Heart left ventricle (tissue), 16 donors: ENCODE data around the gene FAM161B. TPM values are rescaled to one million over a fixed set of nuclear protein-coding genes. Genes with fewer than 3 reads are reported as not detected.

Source experiments
- ATAC-seq, 4 donors: fragments of 200-7000 bp; cut with Tn5 transposase; one replicate each; pipeline ENCODE4 v1.9.1; 2020 to 2022; ENCODE audit warnings: moderate library complexity in 4 of 4, mild to moderate bottlenecking in 3 of 4, moderate number of reproducible peaks in 1 of 4
- DNase-seq, 5 donors: peaks; one replicate each; pipeline ENCODE4 v3.0.0-alpha.2; 2020
- H3K27ac ChIP-seq, 12 donors: fragments of 200-600 bp; sonication (generic) in 4 of 12; one replicate each; pipeline versions ENCODE4 v1.5.0 to v1.8.0; 2016 to 2022; ENCODE audit warnings: mild to moderate bottlenecking in 2 of 12
- H3K27me3 ChIP-seq, 9 donors: fragments of 200-600 bp; sonication (generic) in 2 of 9; one replicate each; pipeline versions ENCODE4 v1.5.1 to v1.8.0; 2016 to 2022; ENCODE audit warnings: mild to moderate bottlenecking in 3 of 9
- H3K36me3 ChIP-seq, 9 donors: fragments of 200-600 bp; sonication (generic) in 2 of 9; one replicate each; pipeline versions ENCODE4 v1.5.0 to v1.8.0; 2018 to 2022; ENCODE audit warnings: mild to moderate bottlenecking in 2 of 9
- H3K4me1 ChIP-seq, 12 donors: fragments of 200-600 bp; sonication (generic) in 4 of 12; one replicate each; pipeline versions ENCODE4 v1.5.0 to v1.8.0; 2016 to 2022; ENCODE audit warnings: mild to moderate bottlenecking in 3 of 12
- H3K4me3 ChIP-seq, 12 donors: fragments of 200-600 bp; sonication (generic) in 4 of 12; one replicate each; pipeline versions ENCODE4 v1.5.0 to v1.8.0; 2017 to 2022; ENCODE audit warnings: mild to moderate bottlenecking in 9 of 12, moderate library complexity in 4 of 12
- H3K9me3 ChIP-seq, 12 donors: fragments of 200-600 bp; sonication (generic) in 4 of 12; one replicate each; pipeline versions ENCODE4 v1.5.0 to v1.8.0; 2016 to 2022; ENCODE audit warnings: mild to moderate bottlenecking in 1 of 12
- POLR2A ChIP-seq, 2 donors: fragments of 450-650 bp; IDR thresholded peaks; one replicate each; pipeline ENCODE4 v1.6.1; 2017; ENCODE audit warnings: antibody characterized with exemption in 2 of 2, mild to moderate bottlenecking in 2 of 2, moderate library complexity in 2 of 2
- WGBS, 4 donors: extraction: QIAGEN DNeasy Blood & Tissue Kit in 2 of 4; methylation state at CpG; one replicate each; pipeline versions ENCODE4 v1.1.5 to v1.1.7; 2013 to 2018; 5-methylcytosine and 5-hydroxymethylcytosine counted together
- intact Hi-C, 10 donors: fragments of 100-400 bp; cut with DNase I; formaldehyde crosslinking; loops; one replicate each; pipeline versions ENCODE4 v1.11.1 to v1.14.2; 2022
- polyA plus RNA-seq, 2 donors: library from polyadenylated mRNA; stranded (reverse); fragments of 200-250 nt; gene quantifications; one replicate each; pipeline ENCODE4 v1.2.3, GENCODE V29; 2013
- total RNA-seq, 9 donors: library from RNA; depleted of rRNA in 2 of 9; stranded (reverse); fragments of >200 nt in 2 of 9; fragmentation: NEBNext Ultra II Directional in 3 of 9; extraction: Animal tissue kit (Norgen Biotek cat#: 25700) in 3 of 9; gene quantifications; one replicate each; pipeline versions ENCODE4 v1.1.0 to v1.2.4, GENCODE V29; 2016 to 2023
- TF ChIP-seq, protein P1 (sequence below), 12 donors: fragments of 200-600 bp; sonication (generic) in 4 of 12; IDR thresholded peaks; one replicate each; pipeline versions ENCODE4 v1.5.0 to v1.8.0; 2018 to 2022; ENCODE audit warnings: antibody characterized with exemption in 12 of 12, mild to moderate bottlenecking in 5 of 12
- donor health status: ischemic (EF 13 %, LVEDD 7.1; RV severe dilation, severe dysfunction).
- donor health status: healthy with polysubstance abuse.
- donor health status: DM: no; HTN: yes; CAD: no.
- donor health status: DM: no; HTN: no; CAD: no.
- donor health status: ischemic (EF 25% LVEDD 6.9; RV normal size, moderate dysfunction).
- donor health status: ischemic (EF 25% LVEDD 5.7; RV mildly dilated, moderate dysfunction).
- donor health status: healthy.
- donor health status: DM: yes; HTN: yes; CAD: no.
- donor health status: ischemic (EF 35%, LVEDD 5.7; RV mildly dilated, moderate dysfunction).
- donor health status: nonischemic (EF 11% LVEDD 7.7; RV severe dilation, severe dysfunction).
- donor health status: DM: yes; HTN: yes; CAD: no.
- donor health status: PGD.
- donor health status: ischemic (EF 29% LVEDD 5.4; RV normal size, mild dysfunction).
- donor health status: nonischemic (EF 23%, LVEDD 6.1; RV moderate dilation, normal function).

The FAM161B gene
- total and polyA plus RNA-seq, 11 donors, result 1.9 to 6.5 (median 3.6) TPM

DNA sequence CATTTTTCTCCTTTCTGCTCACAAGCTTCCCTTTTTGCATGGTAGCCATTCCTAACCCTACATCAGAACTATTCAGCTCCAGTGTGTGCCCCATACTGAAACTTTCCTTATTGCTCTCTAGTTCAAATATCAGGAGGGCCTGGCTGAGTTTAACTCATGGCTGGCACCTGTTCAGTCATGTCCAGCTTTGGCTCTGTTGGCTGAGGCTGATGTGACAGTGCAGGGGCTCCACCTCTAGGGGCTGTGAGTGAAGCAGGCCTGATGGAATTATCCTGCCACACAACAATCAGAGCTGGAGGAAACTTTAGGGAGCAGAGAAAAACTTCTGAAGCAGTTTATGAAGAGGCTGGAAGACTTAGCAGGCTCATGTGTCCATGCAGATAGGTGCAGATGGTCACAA is 8.7 kb upstream of the FAM161B start:
- no peaks in the 10 kb centered on the region for H3K9me3 ChIP-seq
- ATAC-seq, result no peak
- DNase-seq, result no peak
- H3K4me3 ChIP-seq, result no peak overlapping the region
- H3K4me1 ChIP-seq, result no peaks in the 10 kb centered on the region
- H3K36me3 ChIP-seq, result peaks cover 0 to 100% (median 98%) of the 10 kb centered on the region in 9 donors
- TF ChIP-seq POLR2A (IDR thresholded peaks at IDR 0.05), result no peak
- TF ChIP-seq, protein P1, sequence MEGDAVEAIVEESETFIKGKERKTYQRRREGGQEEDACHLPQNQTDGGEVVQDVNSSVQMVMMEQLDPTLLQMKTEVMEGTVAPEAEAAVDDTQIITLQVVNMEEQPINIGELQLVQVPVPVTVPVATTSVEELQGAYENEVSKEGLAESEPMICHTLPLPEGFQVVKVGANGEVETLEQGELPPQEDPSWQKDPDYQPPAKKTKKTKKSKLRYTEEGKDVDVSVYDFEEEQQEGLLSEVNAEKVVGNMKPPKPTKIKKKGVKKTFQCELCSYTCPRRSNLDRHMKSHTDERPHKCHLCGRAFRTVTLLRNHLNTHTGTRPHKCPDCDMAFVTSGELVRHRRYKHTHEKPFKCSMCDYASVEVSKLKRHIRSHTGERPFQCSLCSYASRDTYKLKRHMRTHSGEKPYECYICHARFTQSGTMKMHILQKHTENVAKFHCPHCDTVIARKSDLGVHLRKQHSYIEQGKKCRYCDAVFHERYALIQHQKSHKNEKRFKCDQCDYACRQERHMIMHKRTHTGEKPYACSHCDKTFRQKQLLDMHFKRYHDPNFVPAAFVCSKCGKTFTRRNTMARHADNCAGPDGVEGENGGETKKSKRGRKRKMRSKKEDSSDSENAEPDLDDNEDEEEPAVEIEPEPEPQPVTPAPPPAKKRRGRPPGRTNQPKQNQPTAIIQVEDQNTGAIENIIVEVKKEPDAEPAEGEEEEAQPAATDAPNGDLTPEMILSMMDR (IDR thresholded peaks at IDR 0.05), result no peak
- intact Hi-C loops, result loop anchor here in 2 of 10 donors (10.0 kb wide), 1 partner anchor 56 kb away; the partner anchor contains the start of genes BBOF1 (in 2 of the 2) and ENTPD5 (in 2 of the 2)
- H3K27ac ChIP-seq, result no peak overlapping the region
- no peaks in the 10 kb centered on the region for H3K27me3 ChIP-seq

DNA sequence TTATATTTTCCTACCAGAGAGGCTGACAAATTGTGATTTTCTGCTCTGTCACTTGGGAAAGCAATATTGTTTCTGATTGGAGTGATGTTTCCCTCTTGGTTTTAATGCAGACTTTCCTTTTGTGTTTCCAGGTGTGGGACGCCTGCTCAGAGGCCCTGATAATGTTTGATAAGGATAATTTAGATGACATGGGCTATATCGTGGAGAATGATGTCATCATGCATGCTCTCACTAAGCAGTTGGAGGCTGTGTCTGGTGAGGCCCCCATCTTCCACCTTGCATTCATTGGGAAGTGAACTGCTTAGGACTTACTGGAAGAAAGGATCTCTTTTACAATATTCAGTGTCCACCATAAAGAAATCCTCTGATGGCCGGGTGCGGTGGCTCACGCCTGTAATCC is 5.8 kb upstream of the FAM161B start:
- Histone ChIP-seq H3K27me3 (no peaks in the 10 kb centered on the region), H3K36me3 (peaks cover 0 to 85% (median 80%) of the 10 kb centered on the region in 9 donors), H3K4me3 (no peak overlapping the region), H3K27ac (no peak overlapping the region), H3K9me3 (no peaks in the 10 kb centered on the region), H3K4me1 (peaks cover 4 to 14% (median 8%) of the 10 kb centered on the region in 12 donors)
- WGBS, 4 donors, result 75 to 87% (median 82%) methylated on average over 5 of the region's 5 CpGs
- intact Hi-C loops, result loop anchor here in 2 of 10 donors (10.0 kb wide), 1 partner anchor 59 kb away; the partner anchor contains the start of genes BBOF1 (in 2 of the 2) and ENTPD5 (in 2 of the 2)
- DNase-seq (no peak), ATAC-seq (no peak)
- TF ChIP-seq, protein P1 (IDR thresholded peaks at IDR 0.05), result no peak
- TF ChIP-seq POLR2A (IDR thresholded peaks at IDR 0.05), result no peak

GRCh38 chr14:73953731-73954130 is 3.8 kb upstream of the FAM161B start:
- 70 to 73% (median 72%) methylated on average over 1 of the region's 1 CpG for WGBS, 4 donors
- Histone ChIP-seq H3K9me3 (no peaks in the 10 kb centered on the region), H3K27me3 (no peaks in the 10 kb centered on the region), H3K4me3 (no peak overlapping the region), H3K27ac (no peak overlapping the region), H3K36me3 (peaks cover 0 to 66% (median 60%) of the 10 kb centered on the region in 9 donors), H3K4me1 (peaks cover 4 to 19% (median 12%) of the 10 kb centered on the region in 12 donors)
- intact Hi-C loops, result loop anchor here in 2 of 10 donors (10.0 kb wide), 1 partner anchor 61 kb away; the partner anchor contains the start of genes BBOF1 (in 2 of the 2) and ENTPD5 (in 2 of the 2)
- DNase-seq (no peak), ATAC-seq (no peak)
- TF ChIP-seq POLR2A (IDR thresholded peaks at IDR 0.05), result no peak
- TF ChIP-seq, protein P1 (IDR thresholded peaks at IDR 0.05), result no peak

DNA sequence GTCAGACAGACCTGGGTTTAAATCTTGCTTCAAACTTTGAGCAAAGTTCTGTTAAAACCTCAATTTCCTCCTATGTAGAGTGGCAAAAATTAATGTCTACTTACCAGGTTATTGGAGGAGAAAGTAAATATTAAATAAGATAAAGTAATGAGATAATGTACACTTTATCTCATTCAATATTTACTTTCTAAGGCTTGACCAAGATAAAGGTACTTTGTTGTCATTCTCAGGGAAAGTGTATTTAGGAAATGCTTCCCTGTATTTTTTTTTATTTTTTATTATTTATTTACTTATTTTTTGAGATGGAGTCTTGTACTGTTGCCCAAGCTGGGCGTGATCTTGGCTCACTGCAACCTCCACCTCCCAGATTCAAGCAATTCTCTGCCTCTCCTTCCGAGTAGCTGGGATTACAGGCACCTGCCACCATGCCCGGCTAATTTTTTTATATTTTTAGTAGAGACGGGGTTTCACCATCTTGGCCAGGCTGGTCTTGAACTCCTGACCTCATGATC is 4.7 kb downstream of the FAM161B start:
- peaks cover 0 to 64% (median 44%) of the 10 kb centered on the region in 9 donors for H3K36me3 ChIP-seq
- peaks cover 0 to 29% (median 4%) of the 10 kb centered on the region in 12 donors for H3K4me1 ChIP-seq
- no peaks in the 10 kb centered on the region for H3K27me3 ChIP-seq
- no peak overlapping the region for H3K4me3 ChIP-seq
- 80 to 94% (median 87%) methylated on average over 4 of the region's 4 CpGs for WGBS, 4 donors
- intact Hi-C loops, result no loop called here
- H3K27ac ChIP-seq, result no peak overlapping the region
- ATAC-seq (no peak), DNase-seq (no peak)
- no peaks in the 10 kb centered on the region for H3K9me3 ChIP-seq
- no peak for TF ChIP-seq POLR2A (IDR thresholded peaks at IDR 0.05)
- TF ChIP-seq, protein P1 (IDR thresholded peaks at IDR 0.05), result no peak
